RPMI8226 (cell line): Measurements from ENCODE around the gene TBC1D20.
A peak's percentile ranks its signal among the peaks of the same experiment; 100 is the strongest.

ENCODE experiments used
- DNase-seq: peaks from one replicate; pipeline ENCODE4 v3.0.0-alpha.2; 2015

TBC1D20 gene

DNA sequence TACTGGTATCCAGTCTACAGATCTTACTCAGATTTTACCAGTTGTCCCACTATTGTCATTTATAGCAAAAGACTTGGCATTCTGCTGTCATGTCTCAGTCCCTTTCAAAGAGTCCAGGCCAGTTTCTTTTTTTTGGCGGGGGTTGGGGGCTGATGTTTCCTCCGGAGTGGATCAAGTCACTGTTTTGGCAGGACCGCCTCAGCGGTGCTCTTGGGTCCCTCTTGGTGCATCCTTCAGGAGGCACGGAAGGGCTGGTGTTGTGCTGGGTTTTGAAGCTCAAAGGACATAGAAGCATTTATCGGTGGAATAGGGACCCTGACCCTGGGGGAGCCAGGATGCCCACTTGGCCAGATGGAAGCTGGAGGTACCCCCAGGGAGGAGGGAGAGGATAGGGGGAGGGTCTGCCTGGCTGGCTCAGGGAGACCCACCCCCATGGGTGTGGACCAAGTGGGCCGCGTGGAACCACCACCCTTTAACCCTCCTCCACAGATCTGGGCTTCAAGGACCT, 43.4 kb downstream of the TBC1D20 start:
- DNase-seq, result no peak

DNA sequence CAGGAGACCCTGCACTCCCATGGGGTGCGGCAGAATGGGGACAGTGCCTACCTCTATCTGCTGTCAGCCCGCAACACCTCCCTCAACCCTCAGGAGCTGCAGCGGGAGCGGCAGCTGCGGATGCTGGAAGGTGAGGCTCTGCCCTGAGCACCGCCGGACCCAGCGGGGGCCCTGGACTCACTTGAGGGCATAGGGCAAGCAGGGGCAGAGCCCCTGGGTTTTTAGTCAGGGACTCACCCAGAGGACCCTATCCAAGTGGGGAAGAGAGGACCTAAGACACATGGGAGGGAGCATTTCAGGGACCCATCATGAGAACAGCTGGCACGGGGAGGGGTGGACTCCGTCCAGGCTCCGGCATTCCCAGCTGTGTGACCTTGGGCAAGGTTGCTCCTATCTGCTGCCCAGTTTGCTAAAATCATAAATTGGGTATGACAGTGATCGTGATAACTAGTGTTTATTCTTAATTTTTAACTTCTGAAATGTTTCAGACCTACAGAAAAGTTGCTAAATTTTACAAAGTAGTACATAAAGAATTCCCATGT, 44.5 kb downstream of the TBC1D20 start:
- no peak for DNase-seq

DNA sequence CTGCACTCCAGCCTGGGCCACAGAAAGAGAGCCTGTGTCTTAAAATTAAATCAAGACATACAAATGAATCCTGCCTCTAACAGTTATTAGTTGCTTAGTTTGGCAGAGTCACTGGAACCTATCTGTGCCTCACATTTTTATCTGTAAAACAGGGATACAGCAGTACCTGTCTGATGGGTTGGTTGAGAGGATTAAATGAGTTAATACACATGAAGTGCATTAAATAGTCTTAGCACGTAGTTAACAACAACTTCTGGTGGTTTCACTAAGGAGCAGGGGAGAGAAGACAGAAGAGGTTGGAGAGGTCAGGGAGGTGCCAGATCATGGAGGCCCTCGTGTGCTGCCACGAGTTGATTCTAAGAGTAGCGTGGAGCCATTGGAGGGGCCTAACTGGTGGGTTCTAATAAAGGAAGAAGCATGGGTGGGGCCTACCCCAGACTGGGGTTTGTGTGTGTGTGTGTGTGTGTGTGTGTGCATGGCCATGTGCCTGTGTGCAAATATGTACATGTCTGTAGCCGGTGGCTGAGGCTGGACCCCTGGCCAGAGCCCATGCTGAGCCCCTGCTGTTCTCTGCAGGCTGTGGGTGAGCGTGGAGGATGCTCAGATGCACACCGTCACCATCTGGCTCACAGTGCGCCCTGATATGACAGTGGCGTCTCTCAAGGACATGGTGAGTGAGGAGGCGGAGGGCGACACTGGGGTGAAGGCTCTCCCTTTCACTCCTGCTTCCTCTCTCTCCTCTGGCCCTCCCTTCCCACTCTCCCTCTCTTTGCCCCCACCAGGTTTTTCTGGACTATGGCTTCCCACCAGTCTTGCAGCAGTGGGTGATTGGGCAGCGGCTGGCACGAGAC, 45.2 kb downstream of the TBC1D20 start:
- DNase-seq, result no peak

DNA sequence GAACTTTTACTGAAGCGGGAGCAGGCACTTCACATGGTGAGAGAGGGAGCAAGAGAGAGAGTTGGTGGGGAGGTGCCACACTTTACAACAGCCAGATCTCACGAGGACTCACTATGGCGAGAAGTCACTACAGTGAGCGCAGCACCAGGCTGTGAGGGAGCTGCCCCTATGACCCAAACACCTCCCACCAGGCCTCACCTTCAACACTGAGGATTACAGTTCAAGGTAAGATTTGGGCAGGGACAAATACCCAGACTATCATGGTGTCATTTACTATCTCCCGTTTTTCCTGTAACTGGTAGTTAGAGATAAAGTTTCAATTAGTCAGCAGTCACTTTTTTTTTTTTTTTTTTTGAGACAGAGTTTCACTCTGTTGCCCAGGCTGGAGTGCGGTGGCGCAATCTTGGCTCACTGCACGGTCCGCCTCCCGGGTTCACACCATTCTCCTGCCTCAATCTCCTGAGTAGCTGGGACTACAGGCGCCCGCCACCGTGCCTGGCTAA, 46.5 kb downstream of the TBC1D20 start:
- DNase-seq, result no peak

DNA sequence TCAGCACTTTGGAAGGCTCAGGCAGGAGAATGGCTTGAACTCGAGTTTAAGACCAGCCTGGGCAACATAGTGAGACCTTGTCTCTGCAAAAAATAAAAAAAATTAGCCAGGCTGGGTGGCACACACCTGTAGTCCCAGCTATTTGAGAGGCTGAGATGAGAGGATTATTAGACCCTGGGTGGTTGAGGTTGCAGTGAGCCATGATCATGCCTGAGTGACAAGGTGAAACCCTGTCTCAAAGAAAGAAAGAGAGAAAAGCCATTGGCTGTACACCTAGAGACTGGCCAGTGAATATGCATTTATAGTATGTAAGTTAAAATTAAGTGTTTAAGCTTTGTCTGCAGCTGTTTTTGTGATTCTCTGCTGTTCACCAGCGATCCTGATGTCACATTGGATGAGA, 48.2 kb downstream of the TBC1D20 start:
- no peak for DNase-seq

DNA sequence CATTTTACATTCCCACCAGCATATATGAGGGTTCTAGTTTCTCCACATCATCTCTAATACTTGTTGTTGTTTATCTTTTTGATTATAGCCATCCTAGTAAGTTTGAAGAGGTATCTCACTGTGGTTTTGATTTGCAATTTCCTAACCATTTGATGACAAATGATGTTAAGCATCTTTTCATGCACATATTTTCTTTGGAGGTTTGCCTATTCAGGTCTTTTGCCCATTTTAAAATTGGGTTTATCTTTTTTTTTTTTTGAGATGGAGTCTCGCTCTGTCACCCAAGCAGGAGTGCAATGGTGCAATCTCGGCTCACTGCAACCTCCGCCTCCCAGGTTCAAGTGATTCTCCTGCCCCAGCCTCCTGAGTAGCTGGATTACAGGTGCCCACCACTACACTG, 50.3 kb downstream of the TBC1D20 start:
- DNase-seq, result no peak

DNA sequence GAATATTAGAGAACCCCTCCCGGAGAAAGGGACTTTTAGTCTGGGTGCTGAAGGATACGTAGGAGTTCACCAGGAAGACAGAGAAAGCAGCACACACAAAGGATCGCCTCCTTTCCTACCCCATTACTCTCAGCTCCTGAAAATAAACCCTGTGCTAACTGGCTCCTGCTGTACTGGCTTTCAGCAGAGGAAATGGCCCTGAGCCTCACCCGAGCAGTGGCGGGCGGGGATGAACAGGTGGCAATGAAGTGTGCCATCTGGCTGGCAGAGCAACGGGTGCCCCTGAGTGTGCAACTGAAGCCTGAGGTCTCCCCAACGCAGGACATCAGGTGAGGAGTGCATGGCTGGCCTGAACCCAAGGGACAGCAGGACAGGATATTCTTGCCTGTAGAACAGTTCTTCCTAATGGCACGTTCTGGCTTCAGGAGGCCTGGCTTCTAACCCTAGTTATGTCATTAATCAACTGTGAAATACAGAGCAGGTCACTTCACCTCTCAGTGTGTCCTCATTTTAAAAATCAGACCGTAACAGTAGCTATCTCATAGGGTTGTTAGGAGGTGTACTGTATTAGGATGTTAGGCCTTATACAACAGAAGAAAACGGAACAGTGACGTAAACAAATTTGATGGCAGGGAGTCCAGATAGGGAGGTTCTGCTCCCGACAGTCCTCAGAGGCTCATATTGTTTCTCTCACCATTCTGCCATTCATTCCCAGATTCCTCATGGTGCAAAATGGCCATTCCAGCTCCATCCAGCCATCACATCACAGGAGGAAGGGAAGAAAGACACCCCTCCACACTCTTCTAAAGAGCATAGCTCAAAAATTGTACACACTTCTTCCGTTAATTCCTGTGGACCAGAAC, 52.4 kb downstream of the TBC1D20 start:
- peak; percentile 17 for DNase-seq

DNA sequence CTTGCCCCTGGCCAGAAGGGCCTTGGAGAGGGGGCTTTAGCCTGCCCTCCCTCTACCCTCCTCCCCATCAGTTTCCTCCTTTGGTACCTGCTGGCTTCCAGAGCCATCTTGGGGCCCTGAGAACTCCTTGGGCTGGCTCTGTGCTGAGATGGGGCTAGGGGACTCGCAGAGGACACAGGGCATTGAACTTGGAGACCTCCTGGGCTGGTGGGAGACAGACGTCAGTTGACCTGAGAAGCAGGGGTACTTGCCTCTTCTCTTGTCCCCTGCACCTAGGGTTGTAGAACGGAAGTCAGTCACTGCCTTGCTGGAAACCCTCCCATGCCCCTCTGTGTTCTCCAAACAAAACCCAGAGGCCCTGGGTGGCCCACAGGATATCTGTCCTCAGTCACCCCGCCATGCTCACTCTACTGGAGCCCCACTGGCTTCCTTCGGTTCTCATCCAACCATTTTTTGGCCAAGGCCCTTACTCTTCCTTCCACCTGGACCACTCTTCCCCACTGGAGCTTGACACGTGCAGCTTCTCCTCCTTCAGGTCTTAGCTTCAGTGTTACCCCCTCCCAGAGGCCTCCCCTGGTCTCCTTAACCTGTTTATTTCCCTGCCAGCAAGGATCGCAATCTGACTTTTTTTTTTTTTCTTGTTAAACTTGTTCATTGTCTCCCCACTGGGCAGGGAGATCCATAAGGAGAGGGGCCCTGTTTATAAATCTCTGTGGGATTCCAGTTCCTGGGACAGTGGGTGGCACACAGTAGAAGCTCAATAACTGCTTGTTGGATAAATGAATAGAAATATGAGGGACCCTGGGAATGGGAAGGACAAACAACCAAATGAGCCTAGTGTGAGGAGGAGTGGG, 53.3 kb downstream of the TBC1D20 start:
- no peak for DNase-seq

DNA sequence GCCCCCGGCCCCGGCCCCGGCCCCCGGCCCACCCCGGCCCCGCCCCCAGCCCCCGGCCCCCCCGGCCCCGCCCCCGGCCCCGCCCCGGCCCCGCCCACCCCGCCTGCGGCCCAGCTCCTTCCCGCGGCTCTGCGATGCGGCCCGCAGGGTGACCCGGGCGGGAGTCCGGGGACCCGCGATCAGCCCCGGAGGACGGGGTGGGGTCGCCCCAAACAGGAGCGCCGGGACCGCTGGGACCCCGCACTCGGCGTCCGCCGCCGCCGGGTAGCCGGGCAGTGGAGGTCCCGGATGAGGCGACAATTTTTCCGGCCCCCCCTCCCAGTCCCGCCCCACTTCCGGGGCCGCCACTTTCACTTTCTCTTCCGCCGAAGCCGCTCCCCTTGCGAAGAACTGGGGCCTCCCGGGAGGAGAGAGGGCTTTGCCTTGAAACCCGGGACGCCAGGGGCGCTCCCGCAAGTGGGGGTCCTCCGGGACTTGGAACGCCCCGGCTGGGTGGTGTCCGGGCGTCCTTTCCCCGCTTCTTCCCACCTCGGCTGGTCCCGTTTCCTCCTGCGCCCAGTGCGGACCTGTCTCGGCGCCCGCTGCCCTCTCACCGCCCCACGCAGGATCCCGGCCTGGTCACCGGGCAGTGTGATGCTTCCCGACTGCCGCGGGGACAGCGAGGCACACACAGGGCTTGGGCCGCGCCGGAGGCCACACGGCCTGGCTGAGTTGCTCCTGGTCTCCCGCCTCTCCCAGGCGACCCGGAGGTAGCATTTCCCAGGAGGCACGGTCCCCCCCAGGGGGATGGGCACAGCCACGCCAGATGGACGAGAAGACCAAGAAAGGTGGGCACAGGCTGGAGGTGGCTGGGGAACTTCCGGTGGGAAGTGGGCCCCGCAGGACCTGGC, 54.1 kb downstream of the TBC1D20 start, which contains the start of gene RBCK1:
Gene RBCK1, plus strand, starts transcription at position 347 of the 890 bp plus-strand sequence. Its CDS starts 459 bp downstream, at position 806.
- peak; percentile 89 for DNase-seq

DNA sequence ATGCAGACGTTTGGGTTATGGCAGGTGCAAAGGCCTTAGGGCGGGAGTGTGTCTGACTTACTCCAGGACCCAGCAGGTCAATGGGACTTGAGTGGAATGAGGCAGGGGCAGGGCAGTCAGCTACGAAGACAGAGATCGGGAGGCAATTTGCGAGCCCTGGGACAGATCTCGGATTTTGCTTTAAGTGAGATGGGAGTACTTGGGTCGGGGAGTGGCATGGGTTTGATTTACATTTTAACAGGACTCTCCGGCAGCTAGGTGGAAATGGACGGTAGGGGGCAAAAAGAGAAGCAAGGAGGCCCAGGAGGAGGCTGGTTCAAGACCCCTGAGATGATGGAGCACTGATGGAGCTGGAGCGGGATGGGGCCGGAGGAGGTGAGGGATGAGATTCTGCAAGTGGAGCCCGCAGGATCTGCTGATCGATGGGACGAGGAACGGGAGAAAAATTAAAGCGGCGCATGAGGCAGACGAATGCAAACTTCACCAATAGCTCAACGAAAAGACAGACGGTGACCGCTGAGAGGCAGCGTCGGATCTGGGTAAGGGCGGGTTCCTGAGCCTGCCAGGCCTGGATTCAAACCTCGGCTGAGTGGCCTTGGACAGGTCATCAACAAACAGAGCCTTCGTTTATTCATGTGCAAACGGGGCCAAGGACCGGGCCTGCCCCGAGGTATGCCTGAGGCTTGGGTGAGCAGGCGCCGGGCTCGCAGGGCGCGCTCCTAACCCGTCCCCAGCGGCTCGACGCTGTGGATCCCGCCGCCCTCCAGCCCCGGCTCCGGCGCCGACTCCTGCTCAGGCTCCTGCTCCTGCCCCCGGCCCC, 55.0 kb downstream of the TBC1D20 start:
- peak; percentile 82 for DNase-seq

DNA sequence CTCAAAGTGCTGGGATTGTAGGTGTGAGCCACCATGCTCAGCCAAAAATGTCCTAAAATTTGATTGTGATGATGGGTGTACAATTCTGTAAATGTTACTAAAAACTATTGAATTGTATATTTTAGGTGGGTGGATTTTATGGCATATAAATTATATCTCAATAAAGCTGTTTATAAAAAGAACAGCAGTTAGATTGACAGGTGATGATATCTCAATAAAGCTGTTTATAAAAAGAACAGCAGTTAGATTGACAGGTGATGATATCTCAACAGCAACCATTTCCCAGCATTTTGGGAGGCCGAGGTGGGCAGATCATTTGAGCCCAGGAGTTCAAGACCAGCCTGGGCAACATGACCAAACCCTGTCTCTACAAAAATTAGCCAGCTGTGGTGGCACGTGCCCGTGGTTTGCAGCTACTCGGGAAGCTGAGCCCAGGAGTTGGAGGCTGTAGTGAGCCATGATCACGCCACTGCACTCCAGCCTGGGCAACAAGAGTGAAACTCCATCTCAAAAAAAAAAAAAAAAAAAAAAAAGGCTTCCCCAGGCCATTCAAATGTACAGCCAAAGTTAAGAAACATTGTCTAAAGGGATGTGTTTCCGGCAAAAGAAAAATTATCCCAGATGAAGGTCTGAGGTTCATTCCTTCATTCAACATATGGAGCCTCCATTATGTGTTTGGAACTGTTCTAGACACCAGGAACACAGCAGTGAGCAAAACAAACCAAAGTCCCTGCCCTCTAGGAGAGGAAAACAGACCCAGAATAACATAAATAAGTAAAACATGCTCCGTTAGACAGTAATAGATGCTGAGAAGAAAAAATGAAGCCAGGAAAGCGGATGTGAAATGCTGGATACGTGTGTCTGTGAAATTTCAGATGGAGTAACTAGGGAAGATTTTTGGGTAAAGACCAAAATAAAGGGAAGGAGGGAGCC, 55.9 kb downstream of the TBC1D20 start:
- no peak for DNase-seq

DNA sequence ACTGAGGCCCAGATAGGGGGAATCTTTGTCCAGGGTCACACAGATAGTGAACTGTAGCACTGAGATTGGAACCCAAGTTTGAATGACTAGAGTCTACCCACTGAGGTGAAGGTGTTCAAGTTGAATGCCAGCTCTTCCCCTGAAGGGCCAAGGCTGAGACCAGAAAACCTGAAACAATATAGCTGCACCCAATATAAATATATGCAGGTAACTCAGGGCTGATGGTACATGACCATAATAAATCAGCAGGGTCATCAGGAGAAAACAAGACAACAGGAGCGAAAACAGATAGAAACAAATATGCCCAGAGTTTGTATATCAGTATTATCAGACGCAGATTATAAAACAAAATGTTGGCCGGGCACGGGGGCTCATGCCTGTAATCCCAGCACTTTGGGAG, 58.2 kb downstream of the TBC1D20 start:
- DNase-seq, result no peak

DNA sequence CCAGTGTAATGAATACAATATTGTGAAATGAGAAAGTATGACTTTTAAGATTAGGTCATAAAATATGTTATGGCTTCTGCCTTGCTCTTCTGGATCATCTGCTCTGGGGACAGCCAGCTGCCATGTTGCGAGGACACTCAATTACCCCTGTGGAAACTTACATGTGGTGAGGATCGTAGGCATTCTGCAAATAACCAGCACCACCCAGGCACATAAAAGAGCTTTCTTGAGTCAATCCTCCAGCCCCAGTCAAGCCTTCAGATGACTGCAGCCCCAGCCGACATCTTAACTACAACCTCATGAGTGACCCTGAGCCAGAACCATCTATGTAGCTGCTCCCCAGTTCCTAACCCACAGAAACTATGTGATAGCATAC, 58.8 kb downstream of the TBC1D20 start:
- no peak for DNase-seq

DNA sequence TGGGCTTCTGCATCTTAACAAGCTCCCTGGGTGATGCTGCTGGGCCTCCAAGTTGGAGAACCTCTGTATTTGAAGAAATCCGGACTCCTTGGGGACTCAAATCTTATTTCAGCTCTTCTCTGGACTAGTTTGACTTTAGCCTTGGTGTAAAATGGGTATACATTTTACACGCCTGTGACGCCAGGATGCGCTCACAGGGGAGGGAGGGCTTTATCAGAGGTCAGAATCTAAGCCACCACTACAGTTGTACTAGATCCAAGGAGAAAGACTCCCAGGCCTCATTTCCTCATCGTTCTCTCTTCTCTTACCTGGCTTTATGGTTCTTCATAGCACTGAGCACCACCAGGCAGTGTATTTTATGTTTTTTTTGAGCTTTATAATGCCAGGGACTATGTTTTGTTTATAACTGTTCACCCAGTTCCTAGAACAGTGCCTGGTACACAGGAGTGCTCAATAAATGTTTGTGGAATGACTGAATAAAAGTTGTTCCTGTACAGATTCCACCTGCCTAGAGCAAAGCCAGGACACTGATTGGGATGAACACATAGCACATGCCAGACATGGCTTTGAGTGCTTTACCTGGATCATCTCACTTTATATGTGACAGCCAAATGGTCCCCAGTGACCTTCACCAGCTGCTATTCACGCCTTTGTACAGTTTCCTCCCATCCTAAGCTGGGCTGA, 59.3 kb downstream of the TBC1D20 start:
- no peak for DNase-seq

DNA sequence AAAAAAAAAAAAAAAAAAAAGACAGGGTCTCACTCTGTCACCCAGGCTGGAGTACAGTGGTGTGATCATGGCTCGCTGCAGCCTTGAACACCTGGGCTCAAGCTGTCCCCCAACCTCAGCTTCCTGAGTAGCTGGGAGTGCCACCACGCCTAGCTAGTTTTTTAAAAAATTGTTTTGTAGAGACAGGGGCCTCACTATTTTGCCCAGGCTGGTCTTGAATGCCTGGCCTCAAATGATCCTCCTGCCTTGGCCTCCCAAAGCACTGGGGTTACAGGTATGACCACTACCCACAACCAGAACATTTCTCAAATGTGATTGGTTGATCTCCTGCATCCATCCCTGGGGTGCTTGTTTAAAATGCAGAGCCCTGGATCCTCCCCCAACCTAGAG, 59.8 kb downstream of the TBC1D20 start:
- no peak for DNase-seq

DNA sequence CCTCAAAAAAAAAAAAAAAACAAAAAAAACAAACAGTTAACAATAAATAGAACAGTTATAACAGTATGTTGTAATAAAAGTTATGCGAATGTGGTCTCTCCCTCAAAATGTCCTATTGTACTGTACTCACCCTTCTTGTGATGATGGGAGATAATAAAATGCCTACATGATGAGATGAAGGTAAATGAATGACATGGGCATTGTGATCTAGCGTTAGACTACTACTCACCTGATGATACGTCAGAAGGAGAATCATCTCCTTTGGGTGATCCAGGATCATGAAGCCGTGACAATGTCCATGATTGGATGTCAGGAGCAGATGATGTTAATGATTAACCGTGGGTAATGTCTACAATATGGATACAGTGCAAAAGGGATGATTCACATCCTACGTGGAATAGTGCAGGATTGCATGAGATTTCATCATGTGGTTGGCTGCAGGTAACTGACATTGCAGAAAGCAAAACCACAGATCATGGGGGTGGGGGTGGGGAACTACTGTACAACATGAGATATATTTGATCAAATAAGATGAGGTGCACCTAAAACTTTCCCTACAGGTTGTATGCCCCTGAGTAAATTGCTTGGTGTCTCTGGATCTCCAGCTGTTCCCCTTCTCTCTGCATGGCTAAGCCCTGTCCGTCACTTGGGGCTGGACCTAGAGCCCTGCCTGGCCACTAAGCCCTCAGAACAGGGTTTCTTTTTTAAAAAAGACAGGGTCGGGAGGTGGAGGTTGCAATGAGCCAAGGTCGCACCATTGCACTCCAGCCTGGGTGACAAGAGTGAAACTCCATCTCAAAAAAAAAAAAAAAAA, 60.4 kb downstream of the TBC1D20 start:
- no peak for DNase-seq

DNA sequence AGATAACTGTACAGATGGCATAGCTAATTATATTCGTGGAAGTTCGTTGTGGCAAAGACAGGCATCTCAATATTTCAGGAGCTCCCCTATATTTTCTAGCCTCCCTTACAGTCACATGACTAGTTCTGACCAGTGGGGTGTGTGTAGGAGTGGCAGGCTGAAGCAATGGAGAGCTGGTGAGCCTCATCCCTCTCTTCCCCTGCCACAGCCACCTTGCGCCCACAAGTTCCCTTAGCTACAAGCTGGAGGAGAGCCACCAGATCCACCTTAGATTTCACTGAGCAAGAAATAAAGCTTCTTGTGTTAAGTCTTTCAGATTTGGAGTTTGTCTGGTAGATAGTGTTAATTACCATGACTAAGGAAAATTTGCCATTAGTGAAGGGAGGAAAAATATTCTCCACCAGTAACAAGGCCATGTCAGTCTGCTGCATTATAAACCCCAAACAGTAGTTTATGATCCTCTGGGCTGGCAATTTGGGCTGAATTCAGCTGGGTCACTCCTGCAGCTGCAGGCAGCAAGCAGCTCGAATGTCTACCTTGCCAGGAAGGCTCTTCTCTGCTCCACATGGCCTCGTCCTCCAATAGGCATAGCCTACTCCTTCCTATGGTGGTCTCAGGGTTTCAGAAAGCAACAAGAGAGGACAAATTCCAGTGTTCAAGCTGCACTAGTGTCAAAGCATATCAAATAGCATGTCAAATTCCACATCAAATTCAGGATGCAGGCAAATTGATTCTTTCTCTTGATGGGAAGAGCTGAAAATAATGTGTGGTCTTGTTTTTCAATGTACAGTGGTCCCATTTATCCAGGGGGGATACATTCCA, 61.7 kb downstream of the TBC1D20 start:
- DNase-seq, result no peak
